Measurements from ENCODE around the gene KCTD18. TPM values are rescaled to one million over a fixed set of nuclear protein-coding genes. Genes with fewer than 3 reads are reported as not detected.

The KCTD18 gene
- total RNA-seq, 1 experiment from 2014 or later, result 19.6 TPM

GRCh38 chr2:200477667-200478131, 32.2 kb downstream of the KCTD18 start:
- Histone ChIP-seq H3K36me3 (ENCODE audit: low read depth) (peaks cover 30% of the 10 kb centered on the region), H3K27me3 (ENCODE audit: insufficient read depth, low read depth) (no peaks in the 10 kb centered on the region), H2AFZ (no peak overlapping the region), H3F3A (ENCODE audit: insufficient read depth, low read depth) (peaks cover 45% of the 10 kb centered on the region), H3K27ac (peak overlapping the region; percentile 83), H3K4me2 (no peak overlapping the region), H4K20me1 (ENCODE audit: insufficient read depth) (no peaks in the 10 kb centered on the region), H3K79me2 (ENCODE audit: low read depth) (no peaks in the 10 kb centered on the region), H3K4me3 (no peak overlapping the region), H3K9me3 (ENCODE audit: insufficient read depth, low read depth) (no peaks in the 10 kb centered on the region), H3K9me2 (ENCODE audit: insufficient read depth) (no peaks in the 10 kb centered on the region), H3K4me1 (replicated peaks; ENCODE audit: insufficient read depth) (peaks cover 44% of the 10 kb centered on the region)
- intact Hi-C loops (cut with micrococcal nuclease; ENCODE audit: unreplicated experiment), result no loop called here
- TF ChIP-seq CTCF (conservative IDR thresholded peaks at IDR 0.05) (no peak), EZH2 (IDR thresholded peaks at IDR 0.05; ENCODE audit: low read depth) (no peak)
- POLR2A ChIA-PET (ENCODE audit: unreplicated experiment), result no interaction called here
- DNase-seq, result no peak
- CTCF ChIA-PET, result no interaction called here
- TSS peak; percentile 19 for BruUV-seq (replicated peaks)

- no peaks in the 10 kb centered on the region for H3K9me3 ChIP-seq (ENCODE audit: insufficient read depth, low read depth)
- H3K27ac ChIP-seq, result no peak overlapping the region
- H3K4me2 ChIP-seq, result no peak overlapping the region
- TF ChIP-seq CTCF (conservative IDR thresholded peaks at IDR 0.05) (no peak), EZH2 (IDR thresholded peaks at IDR 0.05; ENCODE audit: low read depth) (no peak)
- H3K27me3 ChIP-seq (ENCODE audit: insufficient read depth, low read depth), result no peaks in the 10 kb centered on the region
- CTCF ChIA-PET, result interaction anchor here (0.6 kb wide), 1 partner anchor 11 kb away, joined by 4 read pairs; no protein-coding TSS in a partner anchor
- no peaks in the 10 kb centered on the region for H4K20me1 ChIP-seq (ENCODE audit: insufficient read depth)
- H3K4me1 ChIP-seq (replicated peaks; ENCODE audit: insufficient read depth), result peaks cover 40% of the 10 kb centered on the region
- POLR2A ChIA-PET (ENCODE audit: unreplicated experiment), result no interaction called here
- H3K9me2 ChIP-seq (ENCODE audit: insufficient read depth), result no peaks in the 10 kb centered on the region
- intact Hi-C loops (cut with micrococcal nuclease; ENCODE audit: unreplicated experiment), result no loop called here
- BruUV-seq (replicated peaks), result no TSS peak
- H3K4me3 ChIP-seq, result no peak overlapping the region
- H2AFZ ChIP-seq, result no peak overlapping the region
- H3K36me3 ChIP-seq (ENCODE audit: low read depth), result peaks cover 30% of the 10 kb centered on the region
- no peak for DNase-seq
- no peaks in the 10 kb centered on the region for H3K79me2 ChIP-seq (ENCODE audit: low read depth)
- H3F3A ChIP-seq (ENCODE audit: insufficient read depth, low read depth), result peaks cover 45% of the 10 kb centered on the region
Observed at GRCh38 chr2:200476836-200477235, 33.0 kb downstream of the KCTD18 start.

- DNase-seq, result no peak
- Histone ChIP-seq H3K79me2 (ENCODE audit: low read depth) (no peaks in the 10 kb centered on the region), H3K9me3 (ENCODE audit: insufficient read depth, low read depth) (no peaks in the 10 kb centered on the region), H3K36me3 (ENCODE audit: low read depth) (peaks cover 27% of the 10 kb centered on the region), H3K9me2 (ENCODE audit: insufficient read depth) (no peaks in the 10 kb centered on the region), H3F3A (ENCODE audit: insufficient read depth, low read depth) (peaks cover 40% of the 10 kb centered on the region), H3K4me2 (no peak overlapping the region), H3K4me1 (replicated peaks; ENCODE audit: insufficient read depth) (peaks cover 34% of the 10 kb centered on the region), H3K27ac (no peak overlapping the region), H4K20me1 (ENCODE audit: insufficient read depth) (no peaks in the 10 kb centered on the region), H3K4me3 (no peak overlapping the region), H3K27me3 (ENCODE audit: insufficient read depth, low read depth) (no peaks in the 10 kb centered on the region), H2AFZ (no peak overlapping the region)
- intact Hi-C loops (cut with micrococcal nuclease; ENCODE audit: unreplicated experiment), result no loop called here
- BruUV-seq (replicated peaks), result no TSS peak
- CTCF ChIA-PET, result no interaction called here
- POLR2A ChIA-PET (ENCODE audit: unreplicated experiment), result interaction anchor here (0.7 kb wide), 1 partner anchor 11 kb away, joined by 4 read pairs; no protein-coding TSS in a partner anchor
- TF ChIP-seq CTCF (conservative IDR thresholded peaks at IDR 0.05), result no peak
- no peak for TF ChIP-seq EZH2 (IDR thresholded peaks at IDR 0.05; ENCODE audit: low read depth)
Observed at GRCh38 chr2:200475795-200476194, 34.1 kb downstream of the KCTD18 start.
